ENCODE results near the gene ITPR3. TPM values are rescaled to one million over a fixed set of nuclear protein-coding genes. Genes with fewer than 3 reads are reported as not detected.

ITPR3 gene
- total RNA-seq, 2 donors from 2014 or later: 29.6 to 33.3 TPM

DNA sequence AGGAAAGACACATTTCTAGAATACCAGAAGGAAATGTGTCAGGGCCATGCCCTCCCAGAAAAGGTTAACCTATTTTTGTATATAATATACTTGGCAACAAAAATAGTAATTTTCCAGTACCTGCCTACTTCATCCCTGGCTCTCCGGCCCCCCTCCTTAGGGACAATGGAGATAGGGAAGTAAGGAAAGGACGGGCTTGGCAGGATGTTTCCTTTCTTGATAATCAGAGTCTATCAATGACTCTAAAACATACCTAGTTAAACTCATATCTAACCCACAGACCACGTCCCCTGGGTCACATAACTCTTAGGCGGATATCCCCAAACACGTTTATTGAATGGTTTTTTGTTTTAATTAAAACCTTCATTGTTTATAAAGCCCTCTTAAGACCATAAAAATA is 78.6 kb downstream of the ITPR3 start:
- peaks cover 3% of the 10 kb centered on the region for H3K4me1 Mint-ChIP-seq
- TF ChIP-seq, protein P1, sequence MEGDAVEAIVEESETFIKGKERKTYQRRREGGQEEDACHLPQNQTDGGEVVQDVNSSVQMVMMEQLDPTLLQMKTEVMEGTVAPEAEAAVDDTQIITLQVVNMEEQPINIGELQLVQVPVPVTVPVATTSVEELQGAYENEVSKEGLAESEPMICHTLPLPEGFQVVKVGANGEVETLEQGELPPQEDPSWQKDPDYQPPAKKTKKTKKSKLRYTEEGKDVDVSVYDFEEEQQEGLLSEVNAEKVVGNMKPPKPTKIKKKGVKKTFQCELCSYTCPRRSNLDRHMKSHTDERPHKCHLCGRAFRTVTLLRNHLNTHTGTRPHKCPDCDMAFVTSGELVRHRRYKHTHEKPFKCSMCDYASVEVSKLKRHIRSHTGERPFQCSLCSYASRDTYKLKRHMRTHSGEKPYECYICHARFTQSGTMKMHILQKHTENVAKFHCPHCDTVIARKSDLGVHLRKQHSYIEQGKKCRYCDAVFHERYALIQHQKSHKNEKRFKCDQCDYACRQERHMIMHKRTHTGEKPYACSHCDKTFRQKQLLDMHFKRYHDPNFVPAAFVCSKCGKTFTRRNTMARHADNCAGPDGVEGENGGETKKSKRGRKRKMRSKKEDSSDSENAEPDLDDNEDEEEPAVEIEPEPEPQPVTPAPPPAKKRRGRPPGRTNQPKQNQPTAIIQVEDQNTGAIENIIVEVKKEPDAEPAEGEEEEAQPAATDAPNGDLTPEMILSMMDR (conservative IDR thresholded peaks at IDR 0.05): no peak
- Histone ChIP-seq H3K4me1 (ENCODE audit: control insufficient read depth, insufficient read depth, low read length) (peaks cover 1% of the 10 kb centered on the region), H3K27me3 (ENCODE audit: control insufficient read depth, insufficient read depth, low read length, poor library complexity, severe bottlenecking) (no peaks in the 10 kb centered on the region), H3K27ac (ENCODE audit: low read depth, low read length) (no peak overlapping the region), H3K4me3 (ENCODE audit: low read length) (no peak overlapping the region), H3K9ac (ENCODE audit: extremely low read depth, low read length, poor library complexity, severe bottlenecking) (no peak overlapping the region), H3K9me3 (ENCODE audit: control insufficient read depth, low read length) (no peaks in the 10 kb centered on the region), H3K36me3 (ENCODE audit: control insufficient read depth, insufficient read depth, low read length) (peaks cover 51% of the 10 kb centered on the region)
- no peak for DNase-seq
- H3K4me3 Mint-ChIP-seq: no peak overlapping the region
- H3K9me3 Mint-ChIP-seq: no peaks in the 10 kb centered on the region
- H3K27ac Mint-ChIP-seq: no peak overlapping the region
- H3K27me3 Mint-ChIP-seq (ENCODE audit: insufficient read depth): no peaks in the 10 kb centered on the region
- peaks cover 36% of the 10 kb centered on the region for H3K36me3 Mint-ChIP-seq (ENCODE audit: low read depth)
- WGBS, 2 experiments (ENCODE audit: insufficient coverage in 1 of 2, insufficient read length in 1 of 2): 94 to 97% methylated on average over 3 to 4 of the region's 5 CpGs

DNA sequence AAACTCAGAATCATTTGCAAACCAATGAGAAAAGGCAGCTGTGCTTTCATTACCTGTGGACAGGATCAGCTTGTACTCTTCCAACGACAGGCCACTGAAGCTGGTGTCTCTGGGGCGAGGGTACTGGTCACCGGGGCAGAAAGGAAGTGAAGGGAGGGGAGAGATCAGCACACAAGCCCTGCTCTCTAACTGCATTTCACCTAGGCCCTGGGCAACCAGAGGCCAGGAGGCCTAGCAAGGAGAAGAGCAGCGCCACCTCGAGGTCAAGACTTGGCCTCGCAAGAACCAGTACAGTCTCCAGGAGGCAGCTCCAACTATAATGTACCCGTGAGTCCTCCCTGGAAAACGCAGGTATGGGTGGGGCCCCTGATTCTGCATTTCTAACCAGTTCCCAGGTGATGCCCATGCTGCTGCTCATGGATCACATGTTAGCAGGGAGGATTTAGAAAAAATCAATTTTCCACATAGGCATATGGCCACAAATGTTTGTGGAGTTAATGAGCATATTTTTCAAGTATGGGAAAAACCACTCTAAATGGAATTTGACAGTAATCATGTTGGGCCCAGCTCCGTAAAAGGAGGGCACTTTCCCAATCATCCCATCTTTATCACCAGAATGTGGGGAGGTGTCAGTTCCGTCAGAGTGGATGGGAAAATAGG is 79.4 kb downstream of the ITPR3 start:
- Mint-ChIP-seq H3K27me3 (ENCODE audit: insufficient read depth) (no peaks in the 10 kb centered on the region), H3K36me3 (ENCODE audit: low read depth) (peaks cover 36% of the 10 kb centered on the region), H3K4me1 (peaks cover 2% of the 10 kb centered on the region), H3K27ac (peak overlapping the region; percentile 59), H3K4me3 (no peak overlapping the region), H3K9me3 (no peaks in the 10 kb centered on the region)
- peak; percentile 96 for DNase-seq
- Histone ChIP-seq H3K9ac (ENCODE audit: extremely low read depth, low read length, poor library complexity, severe bottlenecking) (no peak overlapping the region), H3K27me3 (ENCODE audit: control insufficient read depth, insufficient read depth, low read length, poor library complexity, severe bottlenecking) (no peaks in the 10 kb centered on the region), H3K4me3 (ENCODE audit: low read length) (no peak overlapping the region), H3K27ac (ENCODE audit: low read depth, low read length) (no peak overlapping the region), H3K36me3 (ENCODE audit: control insufficient read depth, insufficient read depth, low read length) (peaks cover 43% of the 10 kb centered on the region), H3K9me3 (ENCODE audit: control insufficient read depth, low read length) (no peaks in the 10 kb centered on the region), H3K4me1 (ENCODE audit: control insufficient read depth, insufficient read depth, low read length) (no peaks in the 10 kb centered on the region)
- WGBS, 2 experiments (ENCODE audit: insufficient coverage in 1 of 2, insufficient read length in 1 of 2): 42 to 65% methylated on average over 2 to 10 of the region's 10 CpGs
- TF ChIP-seq, protein P1 (conservative IDR thresholded peaks at IDR 0.05): peak; percentile 93

DNA sequence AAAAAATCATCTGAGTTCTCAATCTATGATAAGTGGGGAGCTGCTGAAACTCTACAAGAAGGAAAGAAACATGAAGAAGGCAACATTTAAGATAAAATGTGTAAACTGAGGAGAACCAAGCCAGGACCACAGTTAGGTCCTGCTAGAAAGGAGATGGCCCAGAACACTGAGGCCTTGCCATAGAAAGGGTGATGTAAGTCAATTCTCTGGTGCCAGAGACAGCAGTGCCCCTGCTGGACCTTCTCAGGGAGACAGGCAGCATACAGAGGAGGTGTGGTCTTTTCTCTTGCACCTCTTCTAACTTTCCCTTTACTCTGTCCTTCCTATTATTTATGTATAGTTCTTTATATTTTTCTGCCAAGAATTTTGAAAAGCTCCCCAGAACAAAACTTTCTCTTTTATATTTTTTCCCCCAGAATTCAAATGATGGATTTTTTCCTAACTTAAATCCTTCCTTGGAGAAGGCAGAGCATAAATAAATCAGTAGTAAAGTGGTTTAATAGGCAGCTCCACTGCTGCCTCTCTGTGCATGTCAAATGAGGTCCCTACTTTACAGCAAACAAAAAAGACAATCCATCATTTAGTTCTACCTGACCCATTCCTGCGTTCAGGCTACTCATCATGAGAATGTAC is 81.3 kb downstream of the ITPR3 start:
- H3K27ac Mint-ChIP-seq: no peak overlapping the region
- Histone ChIP-seq H3K9me3 (ENCODE audit: control insufficient read depth, low read length) (no peaks in the 10 kb centered on the region), H3K4me1 (ENCODE audit: control insufficient read depth, insufficient read depth, low read length) (no peaks in the 10 kb centered on the region), H3K4me3 (ENCODE audit: low read length) (no peak overlapping the region), H3K36me3 (ENCODE audit: control insufficient read depth, insufficient read depth, low read length) (peaks cover 43% of the 10 kb centered on the region), H3K27ac (ENCODE audit: low read depth, low read length) (no peak overlapping the region), H3K9ac (ENCODE audit: extremely low read depth, low read length, poor library complexity, severe bottlenecking) (no peak overlapping the region), H3K27me3 (ENCODE audit: control insufficient read depth, insufficient read depth, low read length, poor library complexity, severe bottlenecking) (no peaks in the 10 kb centered on the region)
- peaks cover 2% of the 10 kb centered on the region for H3K4me1 Mint-ChIP-seq
- H3K27me3 Mint-ChIP-seq (ENCODE audit: insufficient read depth): no peaks in the 10 kb centered on the region
- no peaks in the 10 kb centered on the region for H3K9me3 Mint-ChIP-seq
- TF ChIP-seq, protein P1 (conservative IDR thresholded peaks at IDR 0.05): peak; percentile 75
- H3K4me3 Mint-ChIP-seq: no peak overlapping the region
- WGBS, 2 experiments (ENCODE audit: insufficient coverage in 1 of 2, insufficient read length in 1 of 2): 80 to 91% methylated on average over 1 of the region's 1 CpG
- peaks cover 33% of the 10 kb centered on the region for H3K36me3 Mint-ChIP-seq (ENCODE audit: low read depth)
- DNase-seq: peak; percentile 81

Measured in endodermal cell (in vitro differentiated cells).